ENCODE data around the gene ZNF134.

The ZNF134 gene

DNA sequence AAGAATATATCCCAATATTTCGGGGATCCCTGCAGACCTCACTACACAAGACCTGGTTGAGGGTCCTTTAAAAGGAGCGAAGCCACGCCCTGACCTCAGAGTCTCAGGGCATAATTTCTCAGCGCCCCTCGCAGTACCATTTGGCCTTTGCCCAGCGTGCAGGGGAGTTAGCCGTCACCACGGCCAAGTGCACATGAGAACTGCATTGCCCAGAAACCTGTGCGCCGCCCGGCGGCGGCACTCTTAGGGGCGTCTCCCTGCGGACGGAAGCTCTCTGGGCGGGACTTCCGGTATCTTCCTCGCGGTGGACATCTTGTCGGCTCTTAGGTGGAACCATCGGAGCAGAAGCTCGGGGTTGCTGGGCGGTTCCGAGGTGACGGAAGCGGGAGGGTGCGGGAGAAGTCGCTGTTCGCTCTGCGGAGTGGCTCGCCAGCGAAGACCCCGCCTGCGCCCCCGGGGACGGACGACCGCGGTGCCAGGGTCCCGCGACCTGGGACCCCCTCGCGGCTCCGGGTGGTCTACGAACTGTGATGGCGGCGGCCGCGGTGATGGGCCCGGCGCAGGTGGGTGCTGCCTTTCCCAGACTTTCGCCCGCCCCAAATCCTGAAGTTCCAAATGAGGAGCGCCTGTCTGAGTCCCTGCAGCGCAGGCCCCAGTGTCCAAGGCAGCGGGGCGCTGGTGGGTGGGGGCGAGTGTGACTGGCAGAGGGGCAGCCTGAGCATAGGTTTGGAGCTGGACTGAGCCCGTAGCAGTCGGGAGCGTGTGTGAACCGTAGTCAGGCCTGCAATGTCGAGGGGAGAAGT, at the start of gene ZNF134:
Gene ZNF134, plus strand, starts transcription at position 302 of the 803 bp plus-strand sequence. CDS start 5,227 bp downstream, outside the sequence.
- FAIRE-seq (no peak), DNase-seq (ENCODE audit: insufficient read length, low spot score) (peak; percentile 96)
- TF ChIP-seq, protein P1, sequence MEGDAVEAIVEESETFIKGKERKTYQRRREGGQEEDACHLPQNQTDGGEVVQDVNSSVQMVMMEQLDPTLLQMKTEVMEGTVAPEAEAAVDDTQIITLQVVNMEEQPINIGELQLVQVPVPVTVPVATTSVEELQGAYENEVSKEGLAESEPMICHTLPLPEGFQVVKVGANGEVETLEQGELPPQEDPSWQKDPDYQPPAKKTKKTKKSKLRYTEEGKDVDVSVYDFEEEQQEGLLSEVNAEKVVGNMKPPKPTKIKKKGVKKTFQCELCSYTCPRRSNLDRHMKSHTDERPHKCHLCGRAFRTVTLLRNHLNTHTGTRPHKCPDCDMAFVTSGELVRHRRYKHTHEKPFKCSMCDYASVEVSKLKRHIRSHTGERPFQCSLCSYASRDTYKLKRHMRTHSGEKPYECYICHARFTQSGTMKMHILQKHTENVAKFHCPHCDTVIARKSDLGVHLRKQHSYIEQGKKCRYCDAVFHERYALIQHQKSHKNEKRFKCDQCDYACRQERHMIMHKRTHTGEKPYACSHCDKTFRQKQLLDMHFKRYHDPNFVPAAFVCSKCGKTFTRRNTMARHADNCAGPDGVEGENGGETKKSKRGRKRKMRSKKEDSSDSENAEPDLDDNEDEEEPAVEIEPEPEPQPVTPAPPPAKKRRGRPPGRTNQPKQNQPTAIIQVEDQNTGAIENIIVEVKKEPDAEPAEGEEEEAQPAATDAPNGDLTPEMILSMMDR (IDR thresholded peaks at IDR 0.05; ENCODE audit: insufficient read depth, missing control alignments), result peak; percentile 11

- FAIRE-seq, result no peak
- DNase-seq (ENCODE audit: insufficient read length, low spot score), result no peak
- TF ChIP-seq, protein P1 (IDR thresholded peaks at IDR 0.05; ENCODE audit: insufficient read depth, missing control alignments), result no peak
These were observed 47.4 kb upstream of the ZNF134 start for GRCh38 chr19:57566396-57567265.

DNA sequence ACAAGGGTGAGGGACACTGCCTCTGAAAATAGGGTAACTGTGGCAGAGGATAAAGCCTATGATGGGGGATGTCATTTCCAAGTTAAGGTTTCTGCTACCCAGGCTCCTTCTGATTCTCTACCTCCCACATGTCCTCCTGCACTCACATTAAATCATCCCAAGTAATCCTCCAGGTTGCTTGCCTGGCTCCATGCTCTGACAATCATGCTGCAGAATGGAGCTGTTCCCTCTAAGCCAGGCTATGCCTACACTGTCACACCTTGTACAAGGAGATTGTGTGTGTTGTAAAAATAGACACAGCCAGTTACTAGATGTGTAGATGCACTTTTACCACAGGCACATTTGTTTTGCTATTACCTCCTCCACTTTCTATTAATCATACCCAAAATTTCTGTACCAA, 43.3 kb upstream of the ZNF134 start:
- no peak for FAIRE-seq
- TF ChIP-seq, protein P1 (IDR thresholded peaks at IDR 0.05; ENCODE audit: insufficient read depth, missing control alignments), result no peak
- DNase-seq (ENCODE audit: insufficient read length, low spot score), result no peak

DNA sequence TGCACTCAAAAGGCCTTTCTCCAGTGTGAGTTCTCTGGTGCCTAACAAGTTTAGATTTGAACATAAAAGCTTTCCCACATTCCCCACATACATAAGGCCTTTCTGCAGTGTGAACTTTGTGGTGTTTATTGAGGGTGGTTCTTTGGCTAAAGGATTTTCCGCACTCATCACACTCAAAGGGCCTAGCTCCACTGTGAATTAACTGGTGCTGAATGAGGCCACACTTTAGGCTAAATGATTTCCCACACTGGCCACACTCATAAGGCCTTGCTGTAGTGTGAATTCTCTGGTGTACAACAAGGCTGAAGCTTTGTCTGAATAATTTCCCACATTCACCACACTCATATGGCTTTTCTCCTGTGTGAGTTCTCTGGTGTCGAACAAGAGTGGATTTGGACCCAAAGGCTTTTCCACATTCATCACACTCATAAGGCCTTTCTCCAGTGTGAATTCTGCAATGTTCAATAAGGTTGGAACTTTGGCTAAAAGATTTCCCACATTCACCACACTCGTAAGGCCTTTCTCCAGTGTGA, 41.6 kb upstream of the ZNF134 start:
- no peak for DNase-seq (ENCODE audit: insufficient read length, low spot score)
- TF ChIP-seq, protein P1 (IDR thresholded peaks at IDR 0.05; ENCODE audit: insufficient read depth, missing control alignments), result no peak
- no peak for FAIRE-seq

DNA sequence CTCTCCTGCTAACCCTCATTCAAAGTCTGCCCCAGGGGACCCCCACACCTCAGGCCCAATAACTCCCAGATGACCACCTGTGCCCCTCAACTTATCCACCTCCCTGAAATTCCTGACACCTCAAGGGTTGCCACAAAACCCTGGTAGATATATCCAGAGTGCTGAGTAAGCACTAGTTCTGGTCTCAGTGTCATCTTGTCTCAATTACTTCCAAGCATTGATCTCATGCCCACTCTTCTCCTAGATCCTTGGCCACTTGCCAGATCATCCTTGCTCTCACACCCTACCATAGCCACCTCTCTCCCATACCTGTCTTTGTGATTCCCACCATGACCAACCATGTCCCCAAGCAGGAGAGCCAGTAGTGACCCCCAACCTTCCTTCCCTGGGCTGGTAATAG, 37.4 kb upstream of the ZNF134 start:
- DNase-seq (ENCODE audit: insufficient read length, low spot score) (no peak), FAIRE-seq (no peak)
- TF ChIP-seq, protein P1 (IDR thresholded peaks at IDR 0.05; ENCODE audit: insufficient read depth, missing control alignments), result no peak

DNA sequence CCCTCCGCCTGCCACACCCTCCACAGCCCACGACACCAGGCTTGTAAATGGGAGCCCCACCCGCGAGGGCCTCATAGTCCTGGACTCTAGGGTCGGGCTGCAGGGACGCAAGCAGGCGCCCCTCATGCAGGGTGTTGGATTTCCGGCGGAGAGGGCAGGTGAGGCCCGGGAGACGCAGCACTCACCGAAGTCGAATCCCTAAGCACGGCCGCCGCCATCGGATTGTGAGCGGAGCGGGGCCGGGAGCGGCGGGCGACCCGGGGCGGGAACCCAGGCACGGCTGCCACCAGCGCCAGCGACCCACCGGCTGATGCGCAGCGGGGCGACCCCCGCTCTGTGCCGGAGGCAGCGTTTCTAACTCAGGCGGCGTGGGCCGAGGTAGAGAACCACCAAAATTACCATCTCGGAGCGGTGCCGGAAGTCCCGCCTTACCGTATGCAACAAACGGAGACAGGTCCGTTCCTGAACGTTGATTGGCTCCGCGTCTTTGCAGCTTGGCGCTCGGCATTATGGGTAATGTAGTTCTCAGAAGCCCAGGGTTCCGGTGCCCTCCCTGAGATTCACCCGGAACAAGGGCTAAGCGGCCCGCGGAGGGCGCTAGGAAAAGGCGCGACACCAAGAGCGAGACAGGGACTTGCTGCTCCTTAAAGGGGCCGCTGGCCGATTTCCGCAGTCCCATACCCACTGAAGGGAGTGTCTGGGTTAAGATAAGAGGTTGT, 35.4 kb upstream of the ZNF134 start, which contains the start of gene ZNF416:
Gene ZNF416, minus strand, starts transcription at position 425 of the 719 bp plus-strand sequence. Its CDS starts 207 bp downstream, at position 218.
- FAIRE-seq, result peak; percentile 60
- DNase-seq (ENCODE audit: insufficient read length, low spot score), result peak; percentile 96
- TF ChIP-seq, protein P1 (IDR thresholded peaks at IDR 0.05; ENCODE audit: insufficient read depth, missing control alignments), result peak; percentile 46

Data from D721Med (cell line).